ENCODE measurements around the gene SLC25A48. TPM values are rescaled to one million over a fixed set of nuclear protein-coding genes. Genes with fewer than 3 reads are reported as not detected.

Gene SLC25A48
- total RNA-seq, 1 experiment from 2014 or later, result 1.6 TPM

DNA sequence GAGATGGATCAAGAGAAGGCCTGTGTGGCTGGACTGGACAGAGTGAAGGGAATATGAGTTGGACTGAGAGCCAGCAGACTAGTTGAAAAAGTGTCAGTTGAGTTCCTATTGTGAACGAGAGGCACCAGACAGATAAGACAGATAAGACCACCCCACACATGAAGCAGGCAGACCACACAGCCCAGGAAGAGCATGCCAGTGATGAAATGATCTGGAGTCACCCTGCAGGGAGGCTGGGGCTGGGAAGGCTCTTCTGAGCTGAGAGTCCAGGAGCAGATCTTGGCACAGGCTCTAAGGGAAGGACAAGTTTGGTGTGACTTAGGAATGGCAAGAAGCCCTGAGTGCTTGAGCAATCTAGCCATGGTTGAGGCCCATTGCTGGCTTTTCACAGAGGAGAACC, 10.6 kb upstream of the SLC25A48 start:
- POLR2A ChIA-PET, result no interaction called here

GRCh38 chr5:135824541-135825041, 9.9 kb upstream of the SLC25A48 start:
- Mint-ChIP-seq H3K27me3 (ENCODE audit: insufficient read depth, unreplicated experiment) (peaks cover 22% of the 10 kb centered on the region), H3K4me3 (ENCODE audit: unreplicated experiment) (no peak overlapping the region), H3K9me3 (ENCODE audit: unreplicated experiment) (no peaks in the 10 kb centered on the region), H3K27ac (ENCODE audit: unreplicated experiment) (no peak overlapping the region), H3K36me3 (ENCODE audit: insufficient read depth, unreplicated experiment) (no peaks in the 10 kb centered on the region), H3K4me1 (ENCODE audit: low read depth, unreplicated experiment) (no peaks in the 10 kb centered on the region)
- intact Hi-C loops (cut with micrococcal nuclease; ENCODE audit: unreplicated experiment), result no loop called here
- Histone ChIP-seq H3K36me3 (ENCODE audit: control insufficient read depth, insufficient read depth, low read length) (no peaks in the 10 kb centered on the region), H3K27me3 (replicated peaks; ENCODE audit: control insufficient read depth, insufficient read depth, low read length) (0 out of 2 replicates have a peak, but pooled peaks cover 1% of the 10 kb centered on the region), H3K4me3 (ENCODE audit: low read depth, low read length) (no peak overlapping the region), H3K4me1 (no peaks in the 10 kb centered on the region), H3K9me3 (no peaks in the 10 kb centered on the region)
- DNase-seq, result no peak
- TF ChIP-seq CTCF (IDR thresholded peaks at IDR 0.05; ENCODE audit: insufficient read depth in 1 of 2, low read depth in 1 of 2, low read length in 1 of 2, severe bottlenecking in 1 of 2, unreplicated experiment in 1 of 2), result no peak
- no TSS peak for BruUV-seq (replicated peaks)
- POLR2A ChIA-PET, result no interaction called here
- CTCF ChIA-PET, result interaction anchor here (1.0 kb wide), 1 partner anchor 264 kb away, joined by 3 read pairs; no protein-coding TSS in a partner anchor

More for the DNA sequence above, 10.6 kb upstream of the SLC25A48 start:
- 0 out of 2 replicates have a peak, but pooled peaks cover 1% of the 10 kb centered on the region for H3K27me3 ChIP-seq (replicated peaks; ENCODE audit: control insufficient read depth, insufficient read depth, low read length)
- H3K36me3 ChIP-seq (ENCODE audit: control insufficient read depth, insufficient read depth, low read length), result no peaks in the 10 kb centered on the region
- Mint-ChIP-seq H3K27ac (ENCODE audit: unreplicated experiment) (no peak overlapping the region), H3K4me3 (ENCODE audit: unreplicated experiment) (no peak overlapping the region), H3K9me3 (ENCODE audit: unreplicated experiment) (no peaks in the 10 kb centered on the region), H3K27me3 (ENCODE audit: insufficient read depth, unreplicated experiment) (peaks cover 19% of the 10 kb centered on the region), H3K4me1 (ENCODE audit: low read depth, unreplicated experiment) (no peaks in the 10 kb centered on the region), H3K36me3 (ENCODE audit: insufficient read depth, unreplicated experiment) (no peaks in the 10 kb centered on the region)
- H3K4me3 ChIP-seq (ENCODE audit: low read depth, low read length), result no peak overlapping the region
- H3K4me1 ChIP-seq, result no peaks in the 10 kb centered on the region
- intact Hi-C loops (cut with micrococcal nuclease; ENCODE audit: unreplicated experiment), result no loop called here
- CTCF ChIA-PET, result no interaction called here
- BruUV-seq (replicated peaks), result no TSS peak
- DNase-seq, result no peak
- no peaks in the 10 kb centered on the region for H3K9me3 ChIP-seq
- TF ChIP-seq CTCF (IDR thresholded peaks at IDR 0.05; ENCODE audit: insufficient read depth in 1 of 2, low read depth in 1 of 2, low read length in 1 of 2, severe bottlenecking in 1 of 2, unreplicated experiment in 1 of 2), result no peak

GRCh38 chr5:135825373-135826220, 8.9 kb upstream of the SLC25A48 start:
- Mint-ChIP-seq H3K4me1 (ENCODE audit: low read depth, unreplicated experiment) (peaks cover 5% of the 10 kb centered on the region), H3K27ac (ENCODE audit: unreplicated experiment) (no peak overlapping the region), H3K9me3 (ENCODE audit: unreplicated experiment) (no peaks in the 10 kb centered on the region), H3K27me3 (ENCODE audit: insufficient read depth, unreplicated experiment) (peaks cover 29% of the 10 kb centered on the region), H3K36me3 (ENCODE audit: insufficient read depth, unreplicated experiment) (no peaks in the 10 kb centered on the region), H3K4me3 (ENCODE audit: unreplicated experiment) (no peak overlapping the region)
- DNase-seq, result no peak
- TF ChIP-seq CTCF (IDR thresholded peaks at IDR 0.05; ENCODE audit: insufficient read depth in 1 of 2, low read depth in 1 of 2, low read length in 1 of 2, severe bottlenecking in 1 of 2, unreplicated experiment in 1 of 2), result no peak
- BruUV-seq (replicated peaks), result no TSS peak
- Histone ChIP-seq H3K9me3 (no peaks in the 10 kb centered on the region), H3K4me3 (ENCODE audit: low read depth, low read length) (no peak overlapping the region), H3K27me3 (replicated peaks; ENCODE audit: control insufficient read depth, insufficient read depth, low read length) (0 out of 2 replicates have a peak, but pooled peaks cover 1% of the 10 kb centered on the region), H3K36me3 (ENCODE audit: control insufficient read depth, insufficient read depth, low read length) (no peaks in the 10 kb centered on the region), H3K4me1 (no peaks in the 10 kb centered on the region)
- intact Hi-C loops (cut with micrococcal nuclease; ENCODE audit: unreplicated experiment), result no loop called here
- ChIA-PET POLR2A (no interaction called here), CTCF (interaction anchor here (0.6 to 1.0 kb wide), 3 partner anchors 188 to 265 kb away, joined by 3 to 4 read pairs (median 4); no protein-coding TSS in a partner anchor)
